ENCODE results near the gene PHACTR1.

GRCh38 chr6:12803486-12803885 lies 86.9 kb downstream of the PHACTR1 start:
- TF ChIP-seq CTCF (conservative IDR thresholded peaks at IDR 0.05 in 1 of 2, IDR thresholded peaks at IDR 0.05 in 1 of 2; ENCODE audit: extremely low read depth in 1 of 2, insufficient read depth in 1 of 2, low read depth in 1 of 2, low read length in 2 of 2) (no peak), EZH2 (IDR thresholded peaks at IDR 0.05; ENCODE audit: borderline replicate concordance, low read length) (no peak)
